ENCODE data around the gene VWC2L. TPM values are rescaled to one million over a fixed set of nuclear protein-coding genes. Genes with fewer than 3 reads are reported as not detected.

Gene VWC2L
- total RNA-seq, 4 donors from 2014 or later, result 0.32 TPM; not detected in 3

- H3K36me3 ChIP-seq, result no peaks in the 10 kb centered on the region
- in situ Hi-C loops (cut with MboI; ENCODE audit: low pct_ligation_motif_present in 1 of 4, low pct_unique_long_range_greater_than_20kb in 1 of 4, low sequenced_read_pairs in 3 of 4), result no loop called here
- H3K27ac ChIP-seq, result no peak overlapping the region
- H3K4me1 ChIP-seq, result no peaks in the 10 kb centered on the region
- no peaks in the 10 kb centered on the region for H3K9me3 ChIP-seq
- no peak overlapping the region for H3K4me3 ChIP-seq
- WGBS, 2 donors (ENCODE audit: low coverage in 1 of 2), result 70 to 76% methylated on average over 1 of the region's 1 CpG
- DNase-seq, result no peak
- no peak for TF ChIP-seq CTCF (IDR thresholded peaks at IDR 0.05)
- no peak for TF ChIP-seq POLR2A (IDR thresholded peaks at IDR 0.05)
- no peak for TF ChIP-seq EP300 (IDR thresholded peaks at IDR 0.05; ENCODE audit: low read depth)
- no peak for TF ChIP-seq POLR2AphosphoS5 (IDR thresholded peaks at IDR 0.05)
- no peaks in the 10 kb centered on the region for H3K27me3 ChIP-seq
- intact Hi-C loops (cut with DNase I; ENCODE audit: low total_unique reads), result no loop called here
These were observed 1.8 kb downstream of the VWC2L start for GRCh38 chr2:214412679-214413078.

- no peak for TF ChIP-seq POLR2AphosphoS5 (IDR thresholded peaks at IDR 0.05)
- TF ChIP-seq EP300 (IDR thresholded peaks at IDR 0.05; ENCODE audit: low read depth), result no peak
- no peak for TF ChIP-seq CTCF (IDR thresholded peaks at IDR 0.05)
- no peak for TF ChIP-seq POLR2A (IDR thresholded peaks at IDR 0.05)
- DNase-seq, result no peak
- Histone ChIP-seq H3K27ac (no peak overlapping the region), H3K9me3 (no peaks in the 10 kb centered on the region), H3K27me3 (no peaks in the 10 kb centered on the region), H3K4me3 (no peak overlapping the region), H3K36me3 (no peaks in the 10 kb centered on the region), H3K4me1 (no peaks in the 10 kb centered on the region)
- in situ Hi-C loops (cut with MboI; ENCODE audit: low pct_ligation_motif_present in 1 of 4, low pct_unique_long_range_greater_than_20kb in 1 of 4, low sequenced_read_pairs in 3 of 4) (no loop called here), intact Hi-C loops (cut with DNase I; ENCODE audit: low total_unique reads) (no loop called here)
- 83 to 100% methylated on average over 1 to 4 of the region's 4 CpGs for WGBS, 2 donors (ENCODE audit: low coverage in 1 of 2)
These were observed 25.6 kb downstream of the VWC2L start for GRCh38 chr2:214436470-214436869.

- in situ Hi-C loops (cut with MboI; ENCODE audit: low pct_ligation_motif_present in 1 of 4, low pct_unique_long_range_greater_than_20kb in 1 of 4, low sequenced_read_pairs in 3 of 4), result no loop called here
These were observed 39.5 kb downstream of the VWC2L start for GRCh38 chr2:214450118-214450894.

More at GRCh38 chr2:214450118-214450894, 39.5 kb downstream of the VWC2L start:
- intact Hi-C loops (cut with DNase I; ENCODE audit: low total_unique reads), result no loop called here
- Histone ChIP-seq H3K27ac (no peak overlapping the region), H3K27me3 (no peaks in the 10 kb centered on the region), H3K9me3 (no peaks in the 10 kb centered on the region), H3K4me3 (no peak overlapping the region), H3K4me1 (no peaks in the 10 kb centered on the region), H3K36me3 (no peaks in the 10 kb centered on the region)
- no peak for TF ChIP-seq POLR2AphosphoS5 (IDR thresholded peaks at IDR 0.05)
- TF ChIP-seq POLR2A (IDR thresholded peaks at IDR 0.05), result no peak
- TF ChIP-seq CTCF (IDR thresholded peaks at IDR 0.05), result no peak
- no peak for TF ChIP-seq EP300 (IDR thresholded peaks at IDR 0.05; ENCODE audit: low read depth)
- DNase-seq, result no peak
- 77 to 85% methylated on average over 1 to 4 of the region's 4 CpGs for whole genome bisulfite sequencing, 2 donors (ENCODE audit: low coverage in 1 of 2)

All from transverse colon (tissue), 4 donors.